HL-60/S4 (cell line): ENCODE results near the gene LRP1B.

Source experiments
- in situ Hi-C: fragments of 300-500 bp; cut with MboI; formaldehyde crosslinking; loops from 2 replicates; pipeline ENCODE4 v1.14.3; 2022; ENCODE audit warnings: low sequenced_read_pairs

LRP1B gene

GRCh38 chr2:140786585-140786984, 1344.2 kb downstream of the LRP1B start:
- in situ Hi-C loops = no loop called here

- in situ Hi-C loops = no loop called here
Observed at GRCh38 chr2:140775411-140775810, 1355.4 kb downstream of the LRP1B start.

DNA sequence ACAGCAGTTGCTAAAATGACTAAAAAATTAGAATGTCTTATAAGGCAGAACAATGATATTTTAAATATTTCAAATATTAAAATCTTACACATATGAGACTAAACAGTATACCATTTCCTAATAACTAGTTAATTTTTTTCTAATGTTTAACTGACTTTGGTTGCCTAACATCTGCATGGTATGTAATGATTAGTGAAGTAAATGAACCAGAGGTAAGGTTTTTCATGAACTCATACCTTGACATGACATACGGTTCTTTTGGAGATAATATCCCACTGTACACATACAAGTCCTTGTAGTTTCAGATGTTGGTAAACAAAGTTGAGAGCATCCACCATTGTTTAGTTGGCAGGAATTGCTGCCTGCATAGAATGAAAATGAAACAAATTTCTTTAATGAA, 1360.2 kb downstream of the LRP1B start:
- in situ Hi-C loops = no loop called here

- in situ Hi-C loops = no loop called here
Observed at GRCh38 chr2:140761807-140762206, 1369.0 kb downstream of the LRP1B start.

DNA sequence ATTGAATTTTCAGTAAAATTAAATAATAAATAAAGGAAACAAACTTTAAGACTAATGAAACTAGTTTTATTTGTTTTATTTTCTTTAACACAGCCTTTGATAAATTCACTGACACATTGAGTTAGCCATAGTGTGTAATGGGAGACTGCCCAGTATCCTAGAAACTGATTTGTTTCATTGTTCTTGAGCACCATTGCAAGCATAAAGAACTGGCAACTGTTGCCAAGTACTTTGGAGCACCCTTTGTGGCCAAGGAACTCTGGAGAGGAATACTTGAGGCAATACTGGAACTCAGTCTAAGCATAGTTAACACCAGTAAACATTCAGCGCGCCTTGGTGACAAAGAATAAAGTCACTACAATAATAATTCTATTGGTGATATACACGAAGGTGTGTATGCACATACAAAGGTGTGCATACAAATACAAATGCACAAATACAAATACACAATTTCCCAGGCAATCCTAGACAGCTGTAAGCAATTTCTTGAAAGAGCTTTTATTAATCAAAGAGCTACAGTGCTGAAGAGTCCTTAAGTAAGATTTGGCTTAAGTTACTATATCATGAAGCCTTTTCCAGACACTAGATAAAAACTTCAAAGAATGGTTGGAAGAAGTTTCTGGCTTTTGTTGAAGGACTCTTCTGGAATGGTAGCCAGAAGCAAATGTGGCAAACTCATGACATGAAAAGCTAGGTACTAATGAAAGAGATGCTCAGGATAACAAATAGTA, 1371.2 kb downstream of the LRP1B start:
- in situ Hi-C loops = no loop called here

GRCh38 chr2:140747665-140748064, 1383.2 kb downstream of the LRP1B start:
- in situ Hi-C loops = no loop called here

DNA sequence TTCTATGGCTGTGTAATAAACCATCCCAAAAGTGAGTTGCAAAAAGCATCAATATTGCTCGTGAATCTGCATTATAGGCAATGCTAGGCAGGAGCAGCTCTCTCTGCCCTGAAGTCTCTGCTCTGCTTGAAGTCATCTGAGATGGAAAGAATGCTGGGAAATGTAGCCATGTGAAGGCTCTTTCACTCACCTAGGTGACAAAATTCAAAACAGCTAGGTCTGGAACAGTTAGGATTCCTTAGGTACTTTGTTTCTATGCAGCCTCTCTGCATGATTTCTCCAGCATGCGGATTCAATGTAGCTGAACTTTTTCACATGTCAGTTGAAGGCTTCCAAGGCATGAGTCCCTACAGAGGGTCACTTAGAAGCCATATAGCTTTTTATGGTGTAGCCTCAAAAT, 1383.7 kb downstream of the LRP1B start:
- in situ Hi-C loops = no loop called here

- in situ Hi-C loops = no loop called here
Observed at GRCh38 chr2:140744379-140744778, 1386.4 kb downstream of the LRP1B start.

GRCh38 chr2:140737006-140737405, 1393.8 kb downstream of the LRP1B start:
- in situ Hi-C loops = no loop called here

DNA sequence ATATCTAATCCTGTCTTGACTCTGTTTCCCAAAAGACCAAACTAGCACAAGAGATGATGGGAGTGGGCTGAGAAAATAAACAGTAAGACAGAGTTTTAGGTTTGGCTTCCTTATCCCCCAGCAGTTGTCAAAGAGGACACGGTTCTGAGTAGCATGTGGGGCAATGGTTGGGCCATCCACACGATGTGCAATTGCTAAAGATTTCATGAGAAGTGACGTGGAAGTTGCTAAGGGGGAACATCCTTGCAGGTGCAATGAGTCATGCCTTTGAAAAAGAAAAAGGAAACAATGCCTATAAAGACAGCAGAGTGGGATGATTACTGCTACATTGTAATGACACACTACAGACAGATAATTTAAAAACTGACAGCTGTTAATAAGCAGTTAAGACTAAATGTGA, 1395.8 kb downstream of the LRP1B start:
- in situ Hi-C loops = no loop called here

GRCh38 chr2:140718999-140719398, 1411.8 kb downstream of the LRP1B start:
- in situ Hi-C loops = no loop called here

GRCh38 chr2:140717481-140717880, 1413.3 kb downstream of the LRP1B start:
- in situ Hi-C loops = no loop called here

DNA sequence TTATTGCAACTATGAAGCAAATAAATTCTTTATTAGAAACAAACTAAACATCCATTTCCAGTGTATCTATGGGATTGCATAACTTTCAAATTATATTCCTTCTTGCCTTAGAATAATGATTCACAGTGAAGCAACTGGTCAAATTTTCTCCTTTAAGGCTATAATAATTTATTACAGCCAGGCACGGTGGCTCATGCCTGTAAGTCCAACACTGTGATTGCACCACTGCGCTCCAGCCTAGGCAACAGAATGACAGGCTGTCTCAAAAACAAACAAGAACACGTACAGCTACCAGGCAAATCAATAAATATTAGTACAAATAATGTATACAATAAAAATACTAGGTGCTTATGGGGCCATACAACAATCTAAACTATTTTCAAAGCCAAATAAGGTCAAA, 1416.2 kb downstream of the LRP1B start:
- in situ Hi-C loops = no loop called here

- in situ Hi-C loops = no loop called here
Observed at GRCh38 chr2:140711867-140712266, 1418.9 kb downstream of the LRP1B start.

GRCh38 chr2:140701726-140702125, 1429.1 kb downstream of the LRP1B start:
- in situ Hi-C loops = no loop called here

GRCh38 chr2:140698636-140699035, 1432.2 kb downstream of the LRP1B start:
- in situ Hi-C loops = no loop called here

DNA sequence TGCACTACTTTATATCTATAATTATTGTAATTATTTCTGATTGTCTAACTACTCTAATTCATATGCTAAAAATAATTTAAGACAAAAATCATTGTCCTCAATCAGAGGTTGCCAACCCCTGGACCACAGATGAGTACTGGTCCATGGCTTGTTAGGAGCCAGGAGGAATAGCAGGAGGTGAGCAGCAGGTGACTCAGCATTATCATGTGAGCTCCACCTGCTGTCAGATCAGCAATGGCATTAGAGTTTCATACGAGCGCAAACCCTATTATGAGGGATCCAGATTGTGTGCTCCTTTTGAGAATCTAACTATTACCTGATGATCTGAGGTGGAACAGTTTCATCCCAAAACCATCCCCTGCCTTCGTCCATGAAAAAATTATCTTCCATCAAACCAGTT, 1434.4 kb downstream of the LRP1B start:
- in situ Hi-C loops = no loop called here

- in situ Hi-C loops = no loop called here
Observed at GRCh38 chr2:140695155-140695554, 1435.7 kb downstream of the LRP1B start.

GRCh38 chr2:140687825-140688224, 1443.0 kb downstream of the LRP1B start:
- in situ Hi-C loops = no loop called here

GRCh38 chr2:140683658-140684057, 1447.2 kb downstream of the LRP1B start:
- in situ Hi-C loops = no loop called here

DNA sequence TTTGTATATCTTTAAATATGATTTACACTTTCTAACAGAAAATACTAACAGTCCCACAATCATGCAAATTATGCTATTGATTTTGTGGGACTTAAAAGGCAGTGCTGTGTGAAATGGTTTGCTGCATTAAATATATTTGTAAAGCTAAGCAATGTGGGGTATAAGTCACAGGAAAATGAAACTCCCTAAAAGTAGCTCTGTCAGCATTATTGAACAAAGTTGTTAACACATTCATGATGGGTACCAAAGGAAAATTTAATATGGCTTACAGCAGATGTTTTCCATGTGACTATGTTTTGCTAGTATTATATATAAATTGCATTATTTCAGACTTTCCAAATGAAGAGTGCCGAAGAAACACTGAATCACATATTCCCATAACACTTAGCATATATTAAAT, 1450.0 kb downstream of the LRP1B start:
- in situ Hi-C loops = no loop called here

- in situ Hi-C loops = no loop called here
Observed at GRCh38 chr2:140679752-140680151, 1451.1 kb downstream of the LRP1B start.

DNA sequence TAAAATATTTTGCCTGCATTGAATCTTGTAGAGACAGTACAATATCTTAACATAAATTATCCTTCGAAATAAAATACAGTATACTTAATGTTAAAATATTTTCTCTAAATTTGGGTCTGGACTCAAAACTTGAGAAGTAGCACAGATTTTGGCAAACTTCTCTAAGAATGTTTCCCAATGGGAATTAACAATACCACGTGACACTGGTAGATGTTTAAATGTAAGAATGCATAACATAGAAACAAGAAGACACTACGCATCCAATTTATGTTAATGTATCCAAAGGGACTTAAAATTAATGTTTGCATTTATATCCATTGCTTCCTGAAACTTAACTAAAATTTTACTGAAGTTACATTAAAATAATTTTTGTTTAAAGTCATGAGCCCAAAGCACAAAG, 1460.9 kb downstream of the LRP1B start:
- in situ Hi-C loops = no loop called here
